HG03196 (cell line): ENCODE measurements around the gene VPS51.
A peak's percentile ranks its signal among the peaks of the same experiment; 100 is the strongest.
"Not testable (repeated sequence)": the region's sequence is repeated elsewhere in the genome, so short reads cannot be mapped to it uniquely, and the experiment has no call there.

Source experiments
- ATAC-seq: cut with Tn5 transposase; IDR thresholded peaks from one replicate; pipeline ENCODE4 v1.9.1; 2021; ENCODE audit not compliant: unreplicated experiment

VPS51 gene

GRCh38 chr11:65132238-65132987 is 36.4 kb downstream of the VPS51 start:
- no peak for ATAC-seq

GRCh38 chr11:65132988-65133700 is 37.1 kb downstream of the VPS51 start:
- ATAC-seq, result no peak

GRCh38 chr11:65133724-65134123 is 37.7 kb downstream of the VPS51 start:
- no peak for ATAC-seq

GRCh38 chr11:65134240-65134951 is 38.4 kb downstream of the VPS51 start, which contains the start of gene SYVN1:
Gene SYVN1 (minus strand): TSS chr11:65134519. CDS start chr11:65133601, 918 bp downstream.
- peak; percentile 51 for ATAC-seq

- ATAC-seq, result peak; percentile 61
These were observed 39.1 kb downstream of the VPS51 start for GRCh38 chr11:65134952-65135632.

- no peak for ATAC-seq
These were observed 39.7 kb downstream of the VPS51 start for GRCh38 chr11:65135633-65136145.

GRCh38 chr11:65136515-65137096 is 40.6 kb downstream of the VPS51 start:
- ATAC-seq, result no peak

GRCh38 chr11:65141896-65142494 is 46.0 kb downstream of the VPS51 start:
- ATAC-seq, result no peak

- no peak for ATAC-seq
These were observed 51.5 kb downstream of the VPS51 start for GRCh38 chr11:65147352-65148075.

GRCh38 chr11:65148657-65149056 is 52.6 kb downstream of the VPS51 start:
- ATAC-seq, result no peak

- not testable (repeated sequence) for ATAC-seq
These were observed 54.1 kb downstream of the VPS51 start for GRCh38 chr11:65150131-65150508.

- no peak for ATAC-seq
These were observed 54.7 kb downstream of the VPS51 start for GRCh38 chr11:65150509-65151299.

GRCh38 chr11:65151331-65151899 is 55.4 kb downstream of the VPS51 start:
- no peak for ATAC-seq

- no peak for ATAC-seq
These were observed 56.1 kb downstream of the VPS51 start for GRCh38 chr11:65152122-65152521.

- no peak for ATAC-seq
These were observed 60.2 kb downstream of the VPS51 start for GRCh38 chr11:65156256-65156655.

GRCh38 chr11:65156926-65157325 is 60.9 kb downstream of the VPS51 start:
- no peak for ATAC-seq

GRCh38 chr11:65157336-65157735 is 61.3 kb downstream of the VPS51 start:
- no peak for ATAC-seq

- peak; percentile 72 for ATAC-seq
These were observed 63.0 kb downstream of the VPS51 start for GRCh38 chr11:65159012-65159411.
